Measurements from ENCODE around the gene APBB2.

Gene APBB2

DNA sequence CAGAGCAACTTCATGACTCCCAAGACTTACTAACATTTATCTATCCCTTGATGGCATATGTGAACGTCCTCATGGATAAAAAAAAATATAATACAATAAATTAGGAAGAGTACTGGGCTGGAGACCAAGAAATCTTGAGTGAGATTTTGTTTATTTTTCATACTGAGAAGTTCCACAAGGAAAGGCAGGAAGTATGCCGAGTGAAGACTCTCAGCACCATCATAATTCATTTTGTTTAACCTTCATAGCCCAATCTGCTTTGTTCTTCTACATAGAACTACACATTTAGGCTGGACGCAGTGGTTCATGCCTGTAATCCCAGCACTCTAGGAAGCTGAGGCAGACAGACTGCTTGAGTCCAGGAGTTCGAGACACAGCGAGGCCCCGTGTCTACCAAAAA is 266.3 kb downstream of the APBB2 start:
- DNase-seq (ENCODE audit: insufficient read length, low spot score): no peak
- no peak for FAIRE-seq
- no peak for TF ChIP-seq CTCF (IDR thresholded peaks at IDR 0.05; ENCODE audit: insufficient read depth, missing control alignments)

- DNase-seq (ENCODE audit: insufficient read length, low spot score): no peak
- no peak for FAIRE-seq
- no peak for TF ChIP-seq CTCF (IDR thresholded peaks at IDR 0.05; ENCODE audit: insufficient read depth, missing control alignments)
Measured at GRCh38 chr4:40946652-40947051, 267.7 kb downstream of the APBB2 start.

DNA sequence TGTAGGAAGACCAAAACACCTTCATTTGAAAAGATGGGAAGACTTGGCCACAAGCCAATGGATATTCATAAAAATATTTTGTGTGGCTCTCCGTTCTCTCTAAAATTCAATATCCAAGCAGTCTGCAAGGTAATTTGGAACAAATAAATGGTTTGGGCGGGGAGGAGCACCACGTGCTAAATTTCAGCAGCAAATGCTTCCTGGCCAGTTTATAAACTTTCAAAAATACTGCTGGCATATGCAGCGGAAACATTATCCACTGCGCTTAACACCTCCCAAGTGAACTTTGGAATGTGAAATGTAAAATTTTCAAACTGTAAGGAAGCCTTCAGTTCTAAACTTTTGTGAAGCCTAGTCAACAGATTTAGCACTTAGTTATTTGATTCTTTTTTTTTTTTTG is 273.6 kb downstream of the APBB2 start:
- TF ChIP-seq CTCF (IDR thresholded peaks at IDR 0.05; ENCODE audit: insufficient read depth, missing control alignments): no peak
- DNase-seq (ENCODE audit: insufficient read length, low spot score) (no peak), FAIRE-seq (no peak)

GRCh38 chr4:40940317-40940741 is 274.0 kb downstream of the APBB2 start:
- FAIRE-seq: no peak
- TF ChIP-seq CTCF (IDR thresholded peaks at IDR 0.05; ENCODE audit: insufficient read depth, missing control alignments): no peak
- DNase-seq (ENCODE audit: insufficient read length, low spot score): no peak

- no peak for FAIRE-seq
- no peak for DNase-seq (ENCODE audit: insufficient read length, low spot score)
Measured at GRCh38 chr4:40939856-40940255, 274.5 kb downstream of the APBB2 start.

GRCh38 chr4:40938337-40938736 is 276.0 kb downstream of the APBB2 start:
- FAIRE-seq: no peak
- no peak for TF ChIP-seq CTCF (IDR thresholded peaks at IDR 0.05; ENCODE audit: insufficient read depth, missing control alignments)
- no peak for DNase-seq (ENCODE audit: insufficient read length, low spot score)

More at GRCh38 chr4:40939856-40940255, 274.5 kb downstream of the APBB2 start:
- no peak for TF ChIP-seq CTCF (IDR thresholded peaks at IDR 0.05; ENCODE audit: insufficient read depth, missing control alignments)

GRCh38 chr4:40937140-40937725 is 277.1 kb downstream of the APBB2 start:
- TF ChIP-seq CTCF (IDR thresholded peaks at IDR 0.05; ENCODE audit: insufficient read depth, missing control alignments): no peak
- DNase-seq (ENCODE audit: insufficient read length, low spot score) (no peak), FAIRE-seq (no peak)

Measured in D721Med (cell line).